Stimulated activated CD4-positive, alpha-beta T cell treated with anti-CD3 and anti-CD28 coated beads, Interleukin-12 subunit alpha, Interleukin-12 subunit beta, amount 100 ng/mL, for 4 hours (primary cell): ENCODE measurements around the gene CYS1.
"Not testable (repeated sequence)": the region's sequence is repeated elsewhere in the genome, so short reads cannot be mapped to it uniquely, and the experiment has no call there.

Experiments used
- DNase-seq: peaks from one replicate; pipeline ENCODE4 v3.0.0-alpha.2; 2020

Gene CYS1

GRCh38 chr2:10028988-10029874 lies 51.0 kb downstream of the CYS1 start:
- peak; percentile 18 for DNase-seq

GRCh38 chr2:10028407-10028987 lies 51.7 kb downstream of the CYS1 start:
- DNase-seq = no peak

GRCh38 chr2:10027660-10028330 lies 52.4 kb downstream of the CYS1 start:
- no peak for DNase-seq

GRCh38 chr2:10026940-10027569 lies 53.2 kb downstream of the CYS1 start:
- DNase-seq = no peak

GRCh38 chr2:10022966-10023662 lies 57.1 kb downstream of the CYS1 start:
- no peak for DNase-seq

GRCh38 chr2:10022445-10022844 lies 57.8 kb downstream of the CYS1 start:
- no peak for DNase-seq

- no peak for DNase-seq
Measured at GRCh38 chr2:10022041-10022421, 58.2 kb downstream of the CYS1 start.

- no peak for DNase-seq
Measured at GRCh38 chr2:10019602-10020400, 60.4 kb downstream of the CYS1 start.

- DNase-seq = no peak
Measured at GRCh38 chr2:10019174-10019573, 61.0 kb downstream of the CYS1 start.

GRCh38 chr2:10017313-10017941 lies 62.8 kb downstream of the CYS1 start:
- no peak for DNase-seq

- DNase-seq = no peak
Measured at GRCh38 chr2:10016802-10017258, 63.4 kb downstream of the CYS1 start.

- no peak for DNase-seq
Measured at GRCh38 chr2:10016001-10016801, 64.0 kb downstream of the CYS1 start.

GRCh38 chr2:10015376-10015989 lies 64.7 kb downstream of the CYS1 start:
- not testable (repeated sequence) for DNase-seq

- no peak for DNase-seq
Measured at GRCh38 chr2:10014418-10015190, 65.6 kb downstream of the CYS1 start.

GRCh38 chr2:10013651-10014417 lies 66.4 kb downstream of the CYS1 start:
- DNase-seq = not testable (repeated sequence)

GRCh38 chr2:10012963-10013461 lies 67.2 kb downstream of the CYS1 start:
- DNase-seq = no peak

- DNase-seq = not testable (repeated sequence)
Measured at GRCh38 chr2:10012366-10012962, 67.7 kb downstream of the CYS1 start.
